Measurements from ENCODE around the gene DCP1A.

The DCP1A gene

DNA sequence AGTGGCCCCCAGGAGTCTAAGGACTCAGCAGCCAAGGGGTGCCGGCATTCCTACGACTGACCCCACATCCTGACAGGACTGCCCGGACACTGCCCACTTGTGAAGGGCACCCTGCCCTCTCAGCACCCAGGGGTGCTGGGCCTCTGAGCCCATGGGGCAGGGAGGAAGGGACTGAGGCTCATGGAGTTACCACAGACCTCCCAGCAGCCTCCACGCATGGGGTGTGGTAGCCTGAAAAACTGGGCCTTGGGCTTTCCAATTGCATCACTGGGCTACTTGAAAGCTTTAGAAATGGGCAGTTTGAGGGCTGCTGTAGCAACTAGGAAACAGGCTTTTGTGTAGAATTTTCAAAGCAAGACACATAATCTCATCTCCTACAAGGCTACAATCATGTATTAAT is 104.7 kb downstream of the DCP1A start:
- FAIRE-seq: no peak

DNA sequence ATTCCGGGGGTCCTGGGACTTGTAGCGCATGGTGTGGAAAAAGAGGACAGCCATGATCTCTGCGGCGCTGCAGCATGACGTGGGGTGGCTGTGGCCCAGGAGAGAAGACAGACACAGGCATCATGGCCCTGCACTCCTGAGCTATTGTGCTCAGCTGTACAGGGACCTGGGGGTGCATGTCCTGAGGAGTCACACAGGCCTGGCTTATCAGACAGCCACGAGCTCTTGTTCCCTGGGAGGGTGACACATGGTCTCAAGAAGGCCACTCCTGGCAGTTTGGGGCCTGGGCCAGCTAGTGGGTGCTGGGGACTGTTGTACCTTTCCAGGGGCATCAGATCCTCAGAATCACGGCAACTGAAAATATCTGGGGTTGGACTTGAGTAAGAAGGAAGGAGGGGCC is 105.2 kb downstream of the DCP1A start:
- no peak for FAIRE-seq

DNA sequence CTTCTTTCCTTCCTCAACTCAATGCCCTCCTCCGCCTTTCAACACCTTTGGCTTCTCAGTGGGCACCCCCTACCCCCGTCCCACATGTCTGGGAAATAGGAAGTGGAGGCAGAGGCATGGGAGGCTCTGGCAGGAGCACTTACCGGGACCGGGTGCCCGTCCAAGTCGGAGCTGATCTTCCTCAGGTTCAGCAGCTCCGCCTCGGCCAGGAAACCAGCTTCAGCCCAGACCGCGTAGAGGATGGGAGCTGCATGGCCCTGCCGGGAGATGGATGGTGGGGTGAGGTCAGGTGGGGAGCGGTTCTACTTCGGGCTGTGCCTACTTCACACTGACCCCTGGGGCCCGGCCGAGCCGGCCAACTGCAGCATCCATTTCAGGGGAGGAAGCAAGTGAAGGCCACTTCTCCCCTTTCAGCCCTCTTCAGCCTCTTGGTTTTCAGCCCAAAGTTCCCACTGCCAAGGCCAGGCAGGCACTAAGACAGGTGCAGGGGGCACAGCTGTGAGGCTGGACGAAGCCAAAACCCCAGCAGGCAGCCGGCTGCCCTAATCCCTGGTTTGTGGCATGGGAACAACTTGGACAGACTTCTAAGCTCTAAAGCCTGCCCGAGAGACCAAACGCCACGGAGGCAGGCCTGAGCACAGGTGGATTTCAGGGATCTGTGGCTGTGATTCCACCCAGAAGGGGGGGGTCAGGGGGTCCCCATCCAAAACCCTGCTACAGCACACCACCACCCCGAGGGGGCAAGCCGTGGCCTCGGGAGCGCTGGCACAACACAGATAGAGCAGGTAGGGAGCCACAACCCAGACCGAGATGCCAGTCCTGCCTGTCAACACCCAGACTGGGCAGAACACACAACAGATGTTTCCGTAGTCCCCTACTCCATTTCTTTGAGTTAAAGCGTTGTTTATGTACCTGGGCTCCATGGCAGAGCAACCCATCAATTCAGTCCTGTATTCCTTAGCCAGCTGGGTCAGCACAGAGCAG is 106.1 kb downstream of the DCP1A start:
- FAIRE-seq: no peak

DNA sequence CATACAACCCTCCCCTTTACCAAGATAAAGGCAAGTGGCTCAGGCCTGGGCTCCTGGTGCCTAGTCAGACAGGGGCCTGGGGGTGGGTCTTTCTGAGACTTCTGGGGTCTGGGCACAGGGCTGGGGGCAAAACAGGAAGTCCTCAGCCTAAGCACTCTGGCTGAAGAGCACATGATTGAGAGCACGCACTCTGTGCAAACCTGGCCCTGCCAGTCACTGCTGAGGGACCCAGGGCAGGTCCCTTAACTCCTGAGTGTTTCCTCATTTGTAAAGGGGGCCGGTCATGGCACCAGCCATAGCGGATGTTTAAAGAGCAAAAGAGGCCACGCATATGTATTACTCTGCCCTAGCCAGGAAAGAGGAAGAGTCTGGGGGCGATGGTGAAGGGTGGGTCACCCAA is 107.5 kb downstream of the DCP1A start:
- no peak for FAIRE-seq

DNA sequence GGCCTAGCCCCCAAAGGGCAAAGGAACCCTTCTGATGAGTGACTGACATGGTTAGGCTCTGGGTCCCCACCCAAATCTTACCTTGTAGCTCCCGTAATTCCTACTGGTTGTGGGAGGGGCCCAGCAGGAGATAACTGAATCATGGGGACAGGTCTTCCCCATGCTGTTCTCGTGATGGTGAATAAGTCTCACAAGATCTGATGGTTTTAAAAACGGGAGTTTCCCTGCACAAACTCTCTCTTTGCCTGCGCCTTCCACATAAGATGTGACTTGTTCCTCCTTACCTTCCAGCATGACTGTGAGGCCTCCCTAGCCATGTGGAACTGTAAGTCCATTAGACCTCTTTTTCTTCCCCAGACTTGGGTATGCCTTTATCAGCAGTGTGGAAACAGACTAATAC is 108.5 kb downstream of the DCP1A start:
- no peak for FAIRE-seq

DNA sequence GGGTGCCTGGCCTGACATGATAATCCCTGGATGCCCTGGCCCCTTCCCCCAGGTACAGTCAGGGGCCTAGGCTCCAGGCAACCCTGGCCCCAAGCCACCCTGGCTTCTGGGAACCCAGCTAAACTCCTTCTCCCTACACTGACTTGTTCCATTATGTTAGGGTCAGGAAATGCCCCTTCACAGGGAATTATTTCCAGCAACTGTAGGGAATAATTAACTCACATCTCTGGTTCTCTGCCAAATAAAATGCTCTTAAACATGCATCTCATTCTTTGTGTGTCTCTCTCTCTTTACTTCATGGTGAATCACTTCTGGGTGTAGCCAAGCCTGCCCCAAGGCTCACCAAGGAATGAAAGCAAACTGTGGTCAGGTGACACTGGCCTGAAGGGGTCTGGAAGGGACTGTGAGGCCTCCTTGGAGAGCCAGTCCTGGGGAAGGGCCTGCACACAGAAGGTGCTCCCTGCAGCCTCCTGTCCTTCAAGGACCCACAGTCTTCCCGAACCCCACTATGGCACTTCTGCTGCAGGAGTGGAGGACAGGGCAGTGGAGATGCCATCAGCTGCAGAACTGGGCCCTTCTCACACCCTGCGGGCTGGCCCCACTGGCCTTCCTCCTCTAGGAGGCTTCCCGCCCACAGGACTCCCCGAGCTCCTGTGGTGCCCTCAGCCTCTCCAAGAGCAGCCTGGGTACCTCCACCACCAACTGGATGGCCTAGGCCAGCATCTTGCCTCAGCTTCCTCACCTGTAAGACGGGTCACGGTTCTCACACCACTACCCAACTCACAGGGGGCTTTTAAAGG is 109.1 kb downstream of the DCP1A start:
- FAIRE-seq: peak; percentile 97

DNA sequence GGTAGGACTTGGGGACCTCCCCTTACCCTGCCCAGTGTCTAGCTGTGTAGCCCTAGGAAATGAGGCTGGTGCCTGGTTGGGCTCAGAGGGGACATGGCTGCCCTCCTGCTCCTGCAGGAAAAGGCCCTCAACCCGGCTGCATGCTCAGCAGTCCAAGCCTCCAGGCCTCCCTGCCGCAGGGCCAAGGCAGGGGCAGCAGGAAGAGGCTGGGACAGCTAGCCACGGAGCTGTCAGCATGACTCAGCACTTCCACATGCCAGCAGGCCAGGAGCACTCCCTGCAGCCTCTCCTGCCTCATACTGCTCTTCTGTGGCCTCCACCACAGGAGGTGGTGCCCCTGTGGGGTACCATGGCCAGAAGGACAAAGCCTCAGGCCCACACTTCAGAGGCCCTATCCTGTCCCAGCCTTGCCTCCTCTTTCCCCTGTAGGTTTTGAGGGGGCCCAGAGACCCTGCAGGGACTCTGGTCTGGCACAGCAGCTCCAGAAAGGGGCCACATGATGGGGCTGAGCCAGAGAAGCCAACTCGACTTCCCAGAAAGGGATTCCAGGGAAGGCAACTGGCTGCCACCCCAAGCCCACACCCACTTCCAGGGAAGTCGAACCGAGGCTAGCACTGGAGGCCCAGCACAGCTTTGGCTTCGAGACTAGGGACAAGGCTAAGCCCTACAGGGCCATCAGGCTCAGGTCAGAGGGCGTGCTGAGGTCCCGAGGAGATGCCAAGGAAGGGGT is 111.1 kb downstream of the DCP1A start:
- FAIRE-seq: no peak

DNA sequence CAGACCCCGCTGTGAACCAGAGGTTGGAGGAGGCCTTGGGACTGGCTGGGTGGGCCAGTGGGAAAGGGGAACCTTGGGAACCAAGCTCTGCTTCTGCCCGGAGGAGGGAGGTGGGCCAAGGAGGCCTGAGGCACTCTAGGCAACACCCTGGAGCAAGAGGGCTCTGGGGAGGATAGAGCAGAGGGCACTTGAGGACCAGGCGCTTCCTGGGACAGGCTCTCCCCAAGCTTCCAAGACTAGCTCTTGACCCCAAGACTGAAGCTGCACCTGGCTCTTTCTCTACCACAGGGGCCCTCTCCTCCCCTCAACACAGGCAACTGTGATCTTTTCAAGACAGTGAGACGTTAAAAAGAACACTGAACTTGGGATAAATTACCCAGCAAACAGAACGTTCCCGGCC is 111.8 kb downstream of the DCP1A start:
- FAIRE-seq: no peak

DNA sequence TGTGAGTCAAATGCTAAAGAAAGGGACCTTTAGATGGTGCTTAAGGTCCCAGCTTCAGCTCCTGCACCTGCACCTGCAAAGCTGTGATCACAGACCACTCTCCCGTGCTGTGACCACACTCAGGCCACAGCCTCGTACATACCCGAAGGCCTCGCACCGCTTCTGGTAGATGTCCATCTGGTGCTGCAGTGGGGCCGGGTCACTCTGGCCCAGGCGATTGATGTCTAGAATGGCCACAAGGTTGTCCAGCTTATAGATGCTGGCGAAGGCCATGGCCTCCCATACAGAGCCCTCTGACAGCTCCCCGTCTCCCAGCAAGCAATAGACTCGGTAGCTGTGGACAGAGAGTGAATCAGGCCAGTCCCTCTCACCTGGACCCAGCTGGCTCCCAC is 112.5 kb downstream of the DCP1A start:
- FAIRE-seq: no peak

DNA sequence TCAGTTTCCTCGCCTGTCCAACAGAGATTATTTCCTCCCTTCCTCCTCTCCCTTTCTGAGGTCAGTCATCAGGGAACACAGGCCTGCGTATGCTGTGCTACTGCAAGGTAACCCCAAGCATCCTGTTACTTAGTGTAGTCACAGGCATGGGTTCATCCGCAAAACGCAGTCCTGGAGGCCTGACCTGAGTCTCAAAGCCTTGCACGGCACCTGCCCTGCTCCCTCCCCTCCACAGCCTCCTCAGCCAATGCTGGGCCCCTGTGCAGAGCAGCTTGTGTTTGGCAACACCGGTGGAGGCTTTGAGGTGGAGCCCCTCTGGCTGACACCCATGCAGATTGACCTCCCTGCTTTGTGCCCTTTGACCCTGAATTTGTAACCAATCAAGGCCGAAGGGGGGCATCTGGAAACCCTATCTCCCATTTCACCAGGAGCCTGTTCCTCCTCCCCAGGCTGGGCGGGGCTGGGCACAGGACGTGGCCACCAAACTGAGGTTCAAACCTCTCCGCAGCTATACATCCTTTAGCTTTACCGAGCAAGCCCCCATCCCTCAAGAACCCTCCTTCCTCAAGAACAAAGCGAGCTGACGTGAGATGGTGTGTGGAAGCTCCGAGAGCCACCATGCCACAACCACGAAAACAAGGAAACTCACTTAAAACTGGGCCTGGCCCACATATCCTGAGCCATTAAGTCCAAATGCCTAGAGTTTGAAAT is 113.1 kb downstream of the DCP1A start:
- no peak for FAIRE-seq
